ENCODE results near the gene SH3BP4. TPM values are rescaled to one million over a fixed set of nuclear protein-coding genes. Genes with fewer than 3 reads are reported as not detected.

Gene SH3BP4
- total RNA-seq, 1 donor from 2014 or later = 53.4 TPM

- Mint-ChIP-seq H3K4me3 (no peak overlapping the region), H3K36me3 (peaks cover 63% of the 10 kb centered on the region), H3K27ac (peak overlapping the region; percentile 58), H3K9me3 (peaks cover 40% of the 10 kb centered on the region), H3K4me1 (peaks cover 42% of the 10 kb centered on the region), H3K27me3 (ENCODE audit: insufficient read depth, low read depth) (peaks cover 5% of the 10 kb centered on the region)
- Histone ChIP-seq H2AFZ (replicated peaks) (no peak overlapping the region), H3K79me2 (ENCODE audit: low read depth) (peaks cover 100% of the 10 kb centered on the region), H3K4me3 (no peak overlapping the region), H4K20me1 (ENCODE audit: low read depth) (peaks cover 93% of the 10 kb centered on the region), H3K36me3 (no peaks in the 10 kb centered on the region), H3K27me3 (no peaks in the 10 kb centered on the region), H3K9ac (no peak overlapping the region), H3F3A (ENCODE audit: low read depth) (no peaks in the 10 kb centered on the region), H3K27ac (no peak overlapping the region), H3K4me1 (peaks cover 21% of the 10 kb centered on the region), H3K9me3 (ENCODE audit: low read depth) (no peaks in the 10 kb centered on the region), H3K4me2 (no peak overlapping the region)
- DNase-seq (ENCODE audit: low spot score) = no peak
- TF ChIP-seq EZH2phosphoT487 (IDR thresholded peaks at IDR 0.05) (no peak), EZH2 (IDR thresholded peaks at IDR 0.05) (no peak)
Observed at GRCh38 chr2:234969306-234970098, 17.7 kb downstream of the SH3BP4 start.

GRCh38 chr2:234970099-234970440 is 18.3 kb downstream of the SH3BP4 start:
- Mint-ChIP-seq H3K27me3 (ENCODE audit: insufficient read depth, low read depth) (peaks cover 5% of the 10 kb centered on the region), H3K27ac (no peak overlapping the region), H3K36me3 (peaks cover 59% of the 10 kb centered on the region), H3K9me3 (peaks cover 37% of the 10 kb centered on the region), H3K4me1 (peaks cover 48% of the 10 kb centered on the region), H3K4me3 (no peak overlapping the region)
- DNase-seq (ENCODE audit: low spot score) = no peak
- Histone ChIP-seq H3K4me3 (no peak overlapping the region), H3K4me2 (no peak overlapping the region), H3K9me3 (ENCODE audit: low read depth) (no peaks in the 10 kb centered on the region), H3K27ac (no peak overlapping the region), H3K79me2 (ENCODE audit: low read depth) (peaks cover 100% of the 10 kb centered on the region), H3F3A (ENCODE audit: low read depth) (no peaks in the 10 kb centered on the region), H3K9ac (no peak overlapping the region), H3K36me3 (no peaks in the 10 kb centered on the region), H2AFZ (replicated peaks) (no peak overlapping the region), H3K27me3 (no peaks in the 10 kb centered on the region), H3K4me1 (peaks cover 27% of the 10 kb centered on the region), H4K20me1 (ENCODE audit: low read depth) (peaks cover 93% of the 10 kb centered on the region)
- TF ChIP-seq EZH2phosphoT487 (IDR thresholded peaks at IDR 0.05) (no peak), EZH2 (IDR thresholded peaks at IDR 0.05) (no peak), CTCF (IDR thresholded peaks at IDR 0.05) (no peak)

DNA sequence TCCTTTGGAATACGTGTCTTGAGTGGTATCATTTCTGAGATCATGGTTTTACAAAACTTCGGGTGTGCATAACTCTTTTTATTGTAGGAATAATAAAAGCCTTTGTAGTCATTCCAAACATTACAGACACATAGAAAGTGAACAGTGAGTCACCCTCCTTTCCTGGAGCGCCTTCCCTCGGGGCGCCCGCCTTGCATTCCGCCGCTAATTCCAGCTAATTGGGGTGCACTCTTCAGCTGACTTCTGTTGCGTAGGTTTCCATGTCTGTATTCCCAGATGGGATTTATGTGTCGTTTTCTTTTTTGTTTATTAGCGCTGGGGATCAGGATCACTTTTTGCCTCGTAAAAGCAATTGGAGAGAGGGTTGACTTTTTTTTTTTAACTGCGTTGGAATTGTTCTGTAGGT is 18.7 kb downstream of the SH3BP4 start:
- H3K36me3 ChIP-seq = no peaks in the 10 kb centered on the region
- no peak overlapping the region for H3K9ac ChIP-seq

More for the DNA sequence above, 18.7 kb downstream of the SH3BP4 start:
- Mint-ChIP-seq H3K27ac (no peak overlapping the region), H3K4me3 (no peak overlapping the region), H3K36me3 (peaks cover 55% of the 10 kb centered on the region), H3K4me1 (peaks cover 47% of the 10 kb centered on the region), H3K27me3 (ENCODE audit: insufficient read depth, low read depth) (peaks cover 5% of the 10 kb centered on the region), H3K9me3 (peaks cover 33% of the 10 kb centered on the region)
- Histone ChIP-seq H3K4me1 (peaks cover 28% of the 10 kb centered on the region), H3K27ac (no peak overlapping the region), H3K79me2 (ENCODE audit: low read depth) (peaks cover 100% of the 10 kb centered on the region), H3K4me2 (no peak overlapping the region), H3K4me3 (no peak overlapping the region), H3K27me3 (no peaks in the 10 kb centered on the region), H3K9me3 (ENCODE audit: low read depth) (no peaks in the 10 kb centered on the region), H2AFZ (replicated peaks) (no peak overlapping the region), H4K20me1 (ENCODE audit: low read depth) (peaks cover 93% of the 10 kb centered on the region), H3F3A (ENCODE audit: low read depth) (no peaks in the 10 kb centered on the region)
- TF ChIP-seq EZH2 (IDR thresholded peaks at IDR 0.05) = no peak
- TF ChIP-seq CTCF (IDR thresholded peaks at IDR 0.05) = no peak
- TF ChIP-seq EZH2phosphoT487 (IDR thresholded peaks at IDR 0.05) = no peak
- DNase-seq (ENCODE audit: low spot score) = no peak

All from neural progenitor cell (in vitro differentiated cells).